Hypothalamus (tissue), 51 donors: ENCODE measurements around the gene STX8.
A peak's percentile ranks its signal among the peaks of the same experiment; 100 is the strongest.

Experiments used
- DNase-seq, 51 donors: peaks; one replicate each; lab custom pipeline; 2025; lab: John Stamatoyannopoulos, UW

The STX8 gene

DNA sequence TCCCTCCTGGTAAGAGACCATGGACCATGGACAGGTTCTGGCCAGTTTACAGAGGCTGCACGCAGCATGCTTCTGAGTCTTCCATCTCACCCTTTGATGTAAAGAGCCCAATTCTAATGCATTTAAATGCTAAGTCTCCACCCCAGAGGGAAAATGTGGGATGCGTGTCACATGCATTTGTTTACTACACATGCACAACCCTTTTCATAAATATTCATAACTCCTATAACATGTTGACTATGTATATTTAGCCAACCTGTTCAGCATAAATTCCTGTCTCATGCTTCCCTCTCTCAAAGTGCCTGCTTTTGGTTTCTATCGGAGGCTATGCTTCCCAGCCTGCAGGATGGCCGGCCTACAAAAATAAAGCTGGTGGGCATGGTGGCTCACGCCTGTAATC is 260.3 kb downstream of the STX8 start:
- no peak for DNase-seq

GRCh38 chr17:9313346-9313745 is 262.3 kb downstream of the STX8 start:
- DNase-seq = peak in 5 of 51 donors; percentile 12 to 48 (median 31)

DNA sequence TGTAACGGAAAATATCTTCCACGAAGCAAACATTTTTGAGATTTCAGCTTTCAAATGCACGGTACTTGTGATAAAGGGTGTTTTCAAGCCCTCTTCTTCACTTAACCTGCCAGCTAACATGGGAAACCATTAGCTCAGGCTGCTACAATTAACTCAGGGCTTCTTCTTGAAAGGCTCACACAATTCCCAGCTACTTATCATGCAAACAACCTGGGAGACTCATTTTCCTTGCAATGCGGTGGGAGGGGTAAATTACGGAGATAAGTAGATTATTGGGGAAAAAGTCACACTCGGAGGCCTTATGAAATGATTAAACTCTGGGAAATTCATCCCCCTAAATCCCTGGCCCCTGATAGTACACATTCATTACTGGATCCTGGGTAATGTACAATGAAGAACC is 266.4 kb downstream of the STX8 start:
- peak in 1 of 51 donors; percentile 23 for DNase-seq

GRCh38 chr17:9308069-9308468 is 267.6 kb downstream of the STX8 start:
- DNase-seq = no peak

DNA sequence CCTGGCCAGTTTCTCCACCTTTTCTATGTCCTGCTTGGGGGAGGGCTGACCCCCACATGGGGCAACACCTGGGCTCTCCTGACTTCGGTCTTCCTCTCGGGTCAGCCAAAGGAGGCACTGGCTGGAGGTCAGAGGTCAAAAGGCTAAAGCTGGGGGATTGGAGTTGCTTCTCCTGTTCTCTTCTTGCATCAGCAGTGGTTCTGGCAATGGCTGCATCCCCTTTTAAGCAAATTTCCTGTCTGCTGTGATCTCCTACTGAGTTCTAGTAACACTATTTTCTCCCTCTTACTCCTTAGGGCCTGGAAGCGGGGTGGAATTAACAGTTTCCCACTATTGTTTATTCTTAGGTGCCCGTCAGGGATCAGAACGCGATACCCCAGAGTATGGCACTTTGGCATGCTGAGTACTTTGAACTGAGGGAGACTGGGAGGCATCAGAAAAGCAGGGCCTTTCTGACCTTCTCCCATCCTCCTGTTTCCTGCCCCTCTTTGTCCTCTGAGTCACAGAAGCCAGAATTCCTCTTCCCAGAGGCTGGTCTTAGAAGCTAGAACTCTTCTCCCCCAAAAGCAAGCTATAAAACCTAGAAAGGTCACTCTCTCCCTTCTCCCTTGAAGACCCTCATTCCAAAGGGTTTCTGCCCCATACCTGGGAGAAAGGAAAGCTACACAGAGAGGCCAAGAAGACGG is 268.2 kb downstream of the STX8 start:
- DNase-seq = no peak

DNA sequence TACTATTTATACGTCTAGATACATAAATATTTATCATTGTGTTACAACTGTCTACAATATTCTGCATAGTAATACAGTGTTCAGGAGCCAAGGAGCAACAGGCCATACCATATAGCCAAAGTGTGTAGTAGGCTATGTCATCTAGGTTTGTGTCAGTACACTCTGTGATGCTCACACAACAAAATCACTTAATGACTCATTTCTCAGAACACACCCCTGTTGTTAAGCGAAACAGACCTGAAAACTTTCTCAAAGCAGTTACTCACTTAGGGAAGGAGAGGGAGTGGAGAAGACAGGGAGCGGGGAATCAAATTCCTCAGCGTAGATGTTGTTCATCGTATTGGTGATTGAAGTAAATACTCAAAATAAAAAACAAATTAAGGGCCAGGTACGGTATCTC is 269.5 kb downstream of the STX8 start:
- no peak for DNase-seq

DNA sequence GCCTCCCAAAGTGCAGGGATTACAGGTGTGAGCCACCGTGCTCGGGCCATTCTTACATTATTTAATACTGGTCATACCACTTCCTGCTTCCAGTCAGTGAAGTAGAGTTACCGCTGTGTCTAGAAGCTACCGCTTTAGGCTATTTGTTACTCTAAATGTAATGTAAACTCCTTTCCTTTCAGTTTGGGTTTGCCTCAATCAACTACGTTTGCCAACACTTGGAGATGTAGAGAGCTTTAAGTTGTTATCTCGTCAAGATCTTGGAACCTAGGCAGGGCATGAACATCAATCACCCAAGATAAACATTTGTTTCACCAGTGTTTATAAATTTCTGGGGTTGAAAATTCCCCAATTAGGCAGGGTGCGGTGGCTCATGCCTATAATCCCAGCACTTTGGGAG is 275.9 kb downstream of the STX8 start:
- DNase-seq = no peak

DNA sequence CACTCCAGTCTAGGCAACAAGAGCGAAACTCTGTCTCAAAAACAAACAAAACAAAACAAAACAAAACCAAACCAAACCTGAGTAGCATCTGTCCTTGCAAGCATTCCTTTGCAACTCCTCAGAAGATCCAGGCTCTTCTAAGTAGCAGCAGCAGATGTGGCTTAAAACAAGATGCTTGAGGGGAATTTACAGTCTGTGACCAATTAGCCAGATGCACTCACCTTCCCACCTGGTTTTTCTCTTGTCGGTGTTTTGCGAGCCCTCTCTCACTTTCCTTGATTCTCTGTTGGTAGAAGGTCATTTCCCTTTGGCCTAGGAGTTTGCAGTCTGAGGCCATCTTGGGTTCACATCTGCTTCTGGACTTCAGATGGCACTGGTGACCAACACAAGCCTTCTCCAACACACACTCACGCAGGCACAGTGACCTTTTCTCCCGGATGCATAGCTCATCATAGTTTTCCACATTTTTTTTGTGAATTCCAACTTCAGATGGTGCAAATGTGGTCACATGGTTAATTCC is 276.8 kb downstream of the STX8 start:
- no peak for DNase-seq

DNA sequence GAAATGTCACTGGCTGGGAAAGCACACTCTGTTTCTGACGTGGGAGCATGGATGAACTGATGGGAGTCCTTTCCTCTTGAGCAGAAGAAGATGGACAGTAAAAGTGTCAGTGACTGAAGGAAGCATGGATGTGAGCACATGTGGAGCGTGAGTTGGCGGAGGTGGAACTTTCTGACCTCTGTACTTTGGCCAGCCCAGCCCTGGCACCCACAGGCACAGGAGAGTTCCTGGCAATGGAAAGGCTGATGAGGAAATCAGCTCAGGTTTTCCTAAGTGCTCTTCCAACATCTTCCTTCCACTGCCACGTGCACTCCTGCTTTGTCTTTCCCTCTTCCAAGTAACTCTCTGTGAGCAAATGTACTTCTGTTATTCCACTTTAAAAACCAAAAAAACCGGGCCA is 277.5 kb downstream of the STX8 start:
- no peak for DNase-seq

GRCh38 chr17:9294661-9295210 is 280.9 kb downstream of the STX8 start:
- no peak for DNase-seq

GRCh38 chr17:9292561-9292941 is 283.1 kb downstream of the STX8 start:
- DNase-seq = peak in 1 of 51 donors; percentile 4

GRCh38 chr17:9291912-9292560 is 283.6 kb downstream of the STX8 start:
- DNase-seq = peak in 28 of 51 donors; percentile 2 to 46 (median 12)

GRCh38 chr17:9290226-9290613 is 285.4 kb downstream of the STX8 start:
- DNase-seq = no peak

DNA sequence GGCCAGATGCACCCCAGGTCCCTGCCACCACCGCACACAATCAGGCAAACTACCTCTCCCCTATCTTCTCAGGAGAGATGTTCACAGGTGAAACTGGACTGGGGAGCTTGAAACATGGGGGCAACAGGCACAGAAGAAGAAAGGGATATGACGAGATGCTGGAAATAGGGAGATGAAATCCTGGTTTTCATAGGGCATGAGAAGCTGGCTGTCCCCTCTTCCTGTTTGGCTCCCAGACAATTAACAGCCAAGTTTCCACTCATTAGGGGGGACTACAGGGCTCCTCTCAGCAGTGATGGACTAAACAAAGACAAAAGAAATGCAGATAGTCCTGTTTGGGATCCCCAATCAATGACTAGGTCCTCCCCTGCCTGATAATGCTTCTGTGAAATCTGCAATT is 288.3 kb downstream of the STX8 start:
- no peak for DNase-seq

DNA sequence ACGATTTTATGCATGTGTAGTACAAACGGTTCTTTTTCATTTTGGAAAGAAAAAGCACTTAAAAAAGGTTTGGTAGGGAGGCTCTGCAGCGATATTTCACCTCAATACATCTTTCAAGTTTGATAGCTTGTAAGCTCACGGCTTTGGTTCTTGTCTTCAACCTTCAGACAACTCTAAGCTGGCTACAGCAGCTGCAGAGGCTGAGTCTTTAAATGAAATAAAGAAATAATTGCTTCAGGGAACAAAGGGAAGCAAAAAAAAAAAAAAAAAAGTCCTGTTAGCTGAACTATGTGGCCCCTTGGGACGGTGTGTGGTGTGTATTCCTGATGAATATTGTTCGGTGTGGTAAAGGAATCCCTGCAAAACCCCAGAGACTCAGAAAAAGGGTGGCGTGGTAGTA is 289.2 kb downstream of the STX8 start:
- no peak for DNase-seq

GRCh38 chr17:9285602-9286427 is 289.8 kb downstream of the STX8 start:
- no peak for DNase-seq

- no peak for DNase-seq
Measured at GRCh38 chr17:9284884-9285283, 290.7 kb downstream of the STX8 start.

DNA sequence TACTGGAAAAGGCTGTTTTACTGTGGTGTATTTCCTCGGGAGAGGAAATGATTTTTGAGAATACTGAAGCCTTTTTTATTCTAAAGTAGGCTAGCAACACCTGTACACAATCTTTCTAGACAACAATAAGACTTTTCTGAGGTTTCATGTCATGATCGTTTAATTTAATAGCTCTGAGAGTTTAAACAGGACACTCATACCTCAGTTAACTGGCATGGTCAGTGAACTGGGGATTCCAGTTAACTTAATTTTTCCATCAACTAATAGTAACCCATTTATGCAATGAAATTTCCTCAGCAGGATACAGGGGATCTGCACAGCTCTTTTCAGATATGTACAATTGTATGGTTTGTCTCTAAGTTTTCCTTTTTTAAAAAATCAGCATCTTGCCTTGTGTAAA is 291.7 kb downstream of the STX8 start:
- DNase-seq = no peak

DNA sequence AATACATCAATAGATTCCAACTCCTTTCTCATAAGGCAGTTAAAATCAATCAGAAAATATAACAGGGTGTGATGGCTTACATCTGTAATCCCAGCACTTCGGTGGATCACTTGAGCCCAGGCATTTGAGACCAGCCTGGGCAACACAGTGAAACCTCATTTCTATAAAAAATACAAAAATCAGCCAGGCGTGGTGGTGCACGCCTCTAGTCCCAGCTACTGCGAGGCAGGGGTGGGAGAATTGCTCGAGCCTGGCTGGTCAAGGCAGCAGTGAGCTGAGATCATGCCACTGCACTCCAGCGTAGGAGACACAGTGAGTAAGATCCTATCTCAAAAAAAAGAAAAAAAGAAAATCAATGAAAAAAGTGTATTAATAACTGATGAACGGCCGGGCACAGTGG is 295.7 kb downstream of the STX8 start:
- no peak for DNase-seq

- no peak for DNase-seq
Measured at GRCh38 chr17:9274973-9275372, 300.6 kb downstream of the STX8 start.
